GM18505 (cell line): Measurements from ENCODE around the gene TBCD.

Source experiments
- ATAC-seq: cut with Tn5 transposase; IDR thresholded peaks from one replicate; pipeline ENCODE4 v1.9.1; 2021; ENCODE audit not compliant: unreplicated experiment
- POLR2A ChIP-seq: IDR thresholded peaks from 4 replicates; pipeline ENCODE4 v1.6.1; 2011; ENCODE audit warnings: borderline replicate concordance; ENCODE audit not compliant: insufficient read depth, insufficient read length; ENCODE audit errors: extremely low read depth

The TBCD gene

GRCh38 chr17:82892899-82893565 is 141.2 kb downstream of the TBCD start:
- no peak for ATAC-seq
- no peak for TF ChIP-seq POLR2A

- ATAC-seq, result no peak
These were observed 141.9 kb downstream of the TBCD start for GRCh38 chr17:82893779-82894178.

DNA sequence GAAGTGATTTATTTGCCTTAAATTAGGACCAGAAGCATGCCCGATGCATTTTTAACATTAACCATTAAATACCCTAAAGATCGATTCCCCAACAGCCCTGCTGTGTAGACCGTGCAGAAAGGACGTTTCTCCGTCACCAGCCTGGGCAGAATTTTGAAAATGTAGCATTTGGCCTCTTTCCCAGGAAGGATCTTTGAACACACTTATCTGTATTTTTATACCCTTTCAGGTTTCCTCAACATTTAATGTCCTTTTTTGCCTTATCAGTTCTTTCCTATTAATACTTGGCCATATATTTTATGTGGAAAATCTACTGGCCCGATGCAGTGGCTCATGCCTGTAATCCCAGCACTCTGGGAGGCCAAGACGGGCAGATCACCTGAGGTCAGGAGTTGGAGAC is 142.5 kb downstream of the TBCD start:
- no peak for TF ChIP-seq POLR2A
- no peak for ATAC-seq

More at GRCh38 chr17:82893779-82894178, 141.9 kb downstream of the TBCD start:
- no peak for TF ChIP-seq POLR2A

DNA sequence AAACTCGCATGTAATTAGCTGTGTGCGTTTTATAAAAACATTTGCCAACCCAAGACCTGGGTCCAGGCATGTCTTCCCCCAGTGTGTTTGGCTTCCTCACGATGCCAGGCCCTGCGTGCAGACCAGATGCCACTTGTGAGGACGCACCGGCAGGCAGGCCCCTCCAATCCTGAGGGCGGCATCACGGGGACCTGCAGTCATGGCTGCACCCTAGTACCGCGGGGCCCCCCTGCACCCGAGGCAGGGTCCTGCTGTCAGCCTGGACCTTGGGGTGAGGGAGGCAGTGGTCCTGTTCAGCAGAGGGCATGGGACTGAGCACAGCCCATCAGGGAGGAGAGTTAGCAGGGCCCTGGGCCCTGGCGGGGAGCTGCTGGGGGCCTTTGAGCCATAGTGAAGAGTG is 143.2 kb downstream of the TBCD start:
- no peak for TF ChIP-seq POLR2A
- ATAC-seq, result no peak

DNA sequence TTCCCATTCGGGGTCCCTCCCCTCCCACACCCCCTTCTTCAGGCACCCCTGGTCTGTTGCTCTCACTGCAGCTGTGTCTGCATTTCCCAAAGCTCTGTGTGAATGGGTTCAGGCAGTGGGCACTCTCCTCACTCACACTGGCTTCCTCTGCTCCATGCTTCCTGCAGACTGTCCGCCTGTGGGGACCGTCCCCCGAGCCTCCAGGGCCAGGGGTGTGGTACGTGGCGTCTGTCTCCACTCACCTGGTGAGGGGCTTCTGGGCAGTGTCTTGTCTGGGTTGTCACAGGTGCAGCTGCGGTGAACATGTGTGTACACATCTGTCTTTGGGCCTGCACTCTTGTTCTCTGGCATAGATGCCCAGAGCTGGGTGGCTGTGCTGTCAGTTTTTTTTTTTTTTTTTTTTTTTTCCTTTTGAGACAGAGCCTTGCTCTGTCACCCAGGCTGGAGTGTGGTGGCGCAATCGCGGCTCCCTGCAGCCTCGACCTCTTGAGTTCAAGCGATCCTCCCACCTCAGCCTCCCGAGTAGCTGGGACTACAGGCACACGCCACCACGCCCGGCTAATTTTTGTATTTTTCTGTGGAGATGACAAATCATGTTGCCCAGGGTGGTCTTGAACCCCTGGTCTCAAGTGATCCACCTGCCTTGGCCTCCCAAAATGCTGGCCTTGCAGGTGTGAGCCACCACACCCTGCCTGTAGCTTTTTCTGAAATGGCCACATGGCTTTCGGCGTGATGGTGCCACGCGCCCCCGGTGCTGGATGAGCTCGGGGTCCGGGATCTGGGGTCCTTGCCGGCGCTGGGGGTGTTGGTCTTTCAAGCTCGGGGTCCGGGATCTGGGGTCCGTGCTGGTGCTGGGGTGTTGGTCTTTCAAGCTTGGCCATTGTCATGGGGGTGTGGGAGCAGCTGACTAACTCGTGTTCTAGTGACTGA is 144.5 kb downstream of the TBCD start:
- no peak for ATAC-seq
- TF ChIP-seq POLR2A, result no peak

DNA sequence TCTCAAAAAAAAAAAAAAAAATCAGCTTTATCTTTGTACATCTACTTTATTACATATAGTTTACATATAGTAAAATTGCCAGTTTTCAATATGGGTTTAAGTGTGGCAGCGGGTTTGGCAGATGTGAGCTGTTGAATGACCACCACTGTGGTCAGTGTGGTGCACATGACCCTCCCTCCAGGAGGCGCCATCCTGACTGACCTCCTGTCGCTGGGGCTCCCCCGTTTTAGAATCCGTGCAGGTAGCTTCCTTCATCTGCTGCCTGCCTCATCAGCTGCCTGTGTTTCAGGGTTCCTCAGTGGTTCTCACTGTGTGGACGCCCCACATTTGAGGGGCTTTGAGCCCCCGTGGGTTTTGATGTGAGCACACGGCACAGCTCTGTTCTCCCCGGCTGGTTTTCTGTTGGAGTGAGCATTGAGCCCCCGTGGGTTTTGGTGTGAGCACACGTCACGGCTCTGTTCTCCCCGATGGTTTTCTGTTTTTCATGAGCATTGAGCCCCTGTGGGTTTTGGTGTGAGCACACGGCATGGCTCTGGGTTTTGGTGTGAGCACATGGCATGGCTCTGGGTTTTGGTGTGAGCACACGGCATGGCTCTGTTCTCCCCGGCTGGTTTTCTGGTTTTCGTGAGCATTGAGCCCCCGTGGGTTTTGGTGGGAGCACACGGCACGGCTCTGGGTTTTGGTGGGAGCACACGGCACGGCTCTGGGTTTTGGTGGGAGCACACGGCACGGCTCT is 145.8 kb downstream of the TBCD start:
- no peak for ATAC-seq

GRCh38 chr17:82898976-82899514 is 147.2 kb downstream of the TBCD start:
- no peak for TF ChIP-seq POLR2A
- ATAC-seq, result no peak

More for the DNA sequence above, 145.8 kb downstream of the TBCD start:
- TF ChIP-seq POLR2A, result no peak

DNA sequence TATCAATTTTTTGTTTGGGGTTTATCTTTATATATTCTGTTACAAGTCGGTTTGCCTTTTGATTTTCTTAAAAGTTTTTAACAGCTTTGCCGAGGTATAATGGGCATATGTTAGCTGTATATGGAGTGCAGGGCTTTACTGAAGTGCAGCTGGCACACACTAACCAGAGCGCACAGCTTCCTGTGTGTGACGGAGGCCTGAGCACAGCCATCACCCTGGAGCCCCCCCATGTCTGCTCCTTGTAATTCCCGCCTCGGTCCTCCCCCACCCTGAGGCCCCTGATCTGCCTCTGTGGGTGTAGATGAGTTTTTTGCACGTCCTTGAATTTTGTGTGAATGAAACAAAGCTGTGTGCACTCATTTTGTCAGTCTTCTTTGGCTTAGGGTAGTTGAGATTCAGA is 148.1 kb downstream of the TBCD start:
- ATAC-seq, result no peak
- TF ChIP-seq POLR2A, result no peak

DNA sequence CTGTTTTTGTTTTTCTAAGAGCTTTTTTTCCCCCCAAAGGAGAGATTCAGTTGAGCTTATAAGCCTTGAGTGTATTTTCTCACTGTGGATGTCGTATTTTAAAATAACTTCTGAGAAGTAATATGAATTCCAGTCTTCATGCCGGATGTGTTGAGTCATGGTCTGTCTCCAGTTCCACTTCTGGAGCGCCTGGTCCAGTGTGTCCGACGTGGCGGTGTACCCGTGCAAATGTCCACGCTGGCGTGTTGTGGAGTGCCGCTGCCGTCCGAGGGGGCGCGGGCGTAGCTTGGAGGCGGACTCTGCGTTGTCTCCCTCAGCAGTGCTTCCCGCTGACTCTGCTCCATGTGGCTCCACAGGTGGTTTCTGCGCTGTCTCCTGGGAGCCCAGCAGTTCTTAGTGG is 148.9 kb downstream of the TBCD start:
- no peak for TF ChIP-seq POLR2A
- no peak for ATAC-seq

DNA sequence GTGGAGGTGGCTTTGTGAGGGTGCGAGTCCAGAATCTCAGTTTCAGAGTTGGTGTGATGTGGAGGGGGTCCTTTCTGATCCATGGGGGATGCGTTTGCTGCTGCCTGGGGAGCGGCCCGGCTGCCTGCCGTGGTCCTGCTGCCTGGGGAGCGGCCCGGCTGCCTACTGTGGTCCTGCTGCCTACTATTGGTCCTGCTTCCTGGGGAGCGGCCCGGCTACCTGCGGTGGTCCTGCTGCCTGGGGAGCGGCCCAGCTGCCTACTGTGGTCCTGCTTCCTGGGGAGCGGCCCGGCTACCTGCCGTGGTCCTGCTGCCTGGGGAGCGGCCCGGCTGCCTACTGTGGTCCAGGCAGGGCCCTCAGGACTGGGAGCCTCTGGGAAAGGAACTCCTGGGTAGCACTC is 149.5 kb downstream of the TBCD start:
- ATAC-seq, result no peak

DNA sequence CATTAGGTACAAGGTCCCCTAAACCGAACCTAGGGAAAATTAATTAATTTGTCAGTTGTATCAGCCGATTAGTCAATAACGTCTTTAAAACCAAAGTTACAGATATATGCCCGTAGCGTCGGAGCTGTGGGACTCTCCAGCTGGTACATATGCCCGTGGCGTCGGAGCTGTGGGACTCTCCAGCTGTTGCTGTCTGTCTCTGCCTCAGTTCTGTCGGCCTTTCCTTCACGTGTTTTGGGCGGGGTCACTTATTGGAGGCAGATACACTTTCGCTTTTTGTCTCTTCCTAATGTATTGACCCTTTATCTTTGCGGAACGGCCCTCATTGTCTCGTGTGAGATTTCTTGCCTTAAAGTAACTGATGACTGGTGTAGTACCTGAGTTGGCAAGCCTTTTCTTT is 150.0 kb downstream of the TBCD start:
- ATAC-seq, result no peak
- no peak for TF ChIP-seq POLR2A

More for the DNA sequence above, 149.5 kb downstream of the TBCD start:
- no peak for TF ChIP-seq POLR2A

DNA sequence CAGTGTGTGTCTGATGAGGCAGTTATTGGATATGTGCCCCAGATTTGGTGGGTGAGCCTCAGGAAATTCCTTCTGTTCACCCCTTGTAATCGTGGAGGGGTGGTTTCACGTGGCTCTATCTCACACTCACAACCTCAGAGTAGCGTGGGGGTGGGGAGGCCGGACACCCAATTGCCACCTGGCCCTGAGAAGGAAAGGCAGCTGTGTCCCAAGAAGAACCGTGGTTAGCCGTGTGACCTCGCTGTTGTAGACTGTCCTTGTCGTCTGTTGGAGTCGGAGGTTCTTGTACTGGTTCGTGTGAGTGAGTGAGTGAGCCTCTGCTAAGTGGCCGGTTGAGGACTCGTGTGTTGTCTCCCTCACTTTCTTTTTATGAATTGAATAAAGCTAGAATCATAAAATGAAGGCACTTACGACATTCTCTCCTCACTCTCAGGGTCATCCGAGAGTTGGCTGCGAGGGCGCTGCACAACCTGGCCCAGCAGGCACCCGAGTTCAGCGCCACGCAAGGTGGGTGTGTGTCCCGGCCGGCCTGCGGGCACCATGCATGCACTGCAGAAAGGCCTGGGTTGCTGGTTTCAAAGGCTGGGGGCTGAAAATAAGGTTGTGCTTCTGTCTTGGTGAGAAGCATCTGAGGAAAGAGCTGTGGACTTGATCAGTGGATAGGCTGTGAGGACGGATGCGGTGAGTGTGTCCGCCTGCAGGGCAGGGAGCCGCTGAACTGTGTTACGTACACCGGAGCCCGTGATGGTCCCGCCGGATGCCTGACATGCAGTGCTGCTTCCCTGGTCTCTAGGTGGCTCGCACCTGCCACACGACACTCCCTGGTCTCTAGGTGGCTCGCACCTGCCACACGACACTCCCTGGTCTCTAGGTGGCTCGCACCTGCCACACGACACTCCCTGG is 151.4 kb downstream of the TBCD start:
- no peak for ATAC-seq

More for the DNA sequence above, 151.4 kb downstream of the TBCD start:
- no peak for TF ChIP-seq POLR2A
